DMS53 (cell line): ENCODE data around the gene CDC6.

ENCODE experiments used
- DNase-seq: peaks from one replicate; lab custom pipeline; 2025; lab: John Stamatoyannopoulos, UW

Gene CDC6

GRCh38 chr17:40287494-40288369 is at the start of gene CDC6:
TSS of gene CDC6 (plus strand) at chr17:40287879. CDS start at chr17:40289421, 1,542 bp downstream.
- peak; percentile 99 for DNase-seq

GRCh38 chr17:40241252-40241834 is 46.3 kb upstream of the CDC6 start:
- no peak for DNase-seq

- no peak for DNase-seq
These were observed 44.9 kb upstream of the CDC6 start for GRCh38 chr17:40242774-40243173.

GRCh38 chr17:40243761-40244160 is 43.9 kb upstream of the CDC6 start:
- no peak for DNase-seq

GRCh38 chr17:40244255-40244654 is 43.4 kb upstream of the CDC6 start:
- DNase-seq: no peak

GRCh38 chr17:40247926-40248495 is 39.7 kb upstream of the CDC6 start:
- DNase-seq: no peak

GRCh38 chr17:40248507-40248906 is 39.2 kb upstream of the CDC6 start:
- DNase-seq: no peak

GRCh38 chr17:40251576-40251975 is 36.1 kb upstream of the CDC6 start:
- DNase-seq: no peak

- no peak for DNase-seq
These were observed 34.1 kb upstream of the CDC6 start for GRCh38 chr17:40253565-40253964.

- DNase-seq: no peak
These were observed 28.2 kb upstream of the CDC6 start for GRCh38 chr17:40259505-40259904.

- DNase-seq: no peak
These were observed 27.2 kb upstream of the CDC6 start for GRCh38 chr17:40260528-40260927.

GRCh38 chr17:40264458-40265185 is 23.1 kb upstream of the CDC6 start:
- no peak for DNase-seq

GRCh38 chr17:40265337-40265736 is 22.3 kb upstream of the CDC6 start:
- no peak for DNase-seq

- DNase-seq: no peak
These were observed 20.8 kb upstream of the CDC6 start for GRCh38 chr17:40266882-40267281.

GRCh38 chr17:40268141-40268712 is 19.5 kb upstream of the CDC6 start:
- DNase-seq: no peak

GRCh38 chr17:40278414-40278813 is 9.3 kb upstream of the CDC6 start:
- DNase-seq: no peak

- no peak for DNase-seq
These were observed 8.3 kb upstream of the CDC6 start for GRCh38 chr17:40279402-40279801.

- no peak for DNase-seq
These were observed 6.0 kb upstream of the CDC6 start for GRCh38 chr17:40281663-40282062.

GRCh38 chr17:40283662-40284061 is 4.0 kb upstream of the CDC6 start:
- DNase-seq: peak; percentile 25

- DNase-seq: peak; percentile 79
These were observed 3.5 kb upstream of the CDC6 start for GRCh38 chr17:40284085-40284713.

- DNase-seq: no peak
These were observed 1.2 kb upstream of the CDC6 start for GRCh38 chr17:40286473-40286872.

GRCh38 chr17:40287159-40287493 is 553 bp upstream of the CDC6 start:
- no peak for DNase-seq
